WTC11 (cell line): ENCODE measurements around the gene CNDP2. TPM values are rescaled to one million over a fixed set of nuclear protein-coding genes. Genes with fewer than 3 reads are reported as not detected.
A peak's percentile ranks its signal among the peaks of the same experiment; 100 is the strongest.

ENCODE experiments used
- ATAC-seq: fragments of 200-7000 bp; cut with Tn5 transposase; 2 replicates; pipeline ENCODE4 v1.10.0; 2021; ENCODE audit warnings: mild to moderate bottlenecking, moderate library complexity
- CTCF ChIA-PET: fragments of 300-600 bp; sonication (Branson Sonifier 250); formaldehyde crosslinking; loops from one replicate; lab custom pipeline; 2021; ENCODE audit warnings: antibody characterized with exemption; lab: Charles Lee
- POLR2A ChIA-PET: fragments of 350-600 bp; sonication (Branson Sonifier 250); formaldehyde crosslinking; loops from one replicate; lab custom pipeline; 2021; ENCODE audit warnings: antibody characterized with exemption; lab: Charles Lee
- DNase-seq: peaks from one replicate; pipeline ENCODE4 v3.0.0; 2021; ENCODE audit warnings: low spot score
- H3K27ac Mint-ChIP-seq: 2 replicates; pipeline ENCODE4 v1.8.0; 2021; ENCODE audit warnings: mixed read lengths
- H3K27me3 Mint-ChIP-seq: 2 replicates; pipeline ENCODE4 v1.8.0; 2021; ENCODE audit warnings: low read depth, mild to moderate bottlenecking, moderate library complexity, mixed read lengths
- H3K36me3 Mint-ChIP-seq: 2 replicates; pipeline ENCODE4 v1.8.0; 2021; ENCODE audit warnings: mixed read lengths
- H3K4me1 Mint-ChIP-seq: 2 replicates; pipeline ENCODE4 v1.8.0; 2022; ENCODE audit warnings: mixed read lengths
- H3K4me3 Mint-ChIP-seq: 2 replicates; pipeline ENCODE4 v1.8.0; 2021; ENCODE audit warnings: mild to moderate bottlenecking, moderate library complexity, mixed read lengths
- H3K9me3 Mint-ChIP-seq: 2 replicates; pipeline ENCODE4 v1.8.0; 2021; ENCODE audit warnings: mixed read lengths
- CREM ChIP-seq: sonication (generic); formaldehyde crosslinking; IDR thresholded peaks from 2 replicates; pipeline ENCODE4 v1.8.1; 2022; ENCODE audit warnings: mild to moderate bottlenecking, missing genetic modification reagents, moderate library complexity
- FOXJ3 ChIP-seq: sonication (generic); formaldehyde crosslinking; IDR thresholded peaks from 2 replicates; pipeline ENCODE4 v1.9.0; 2021; ENCODE audit warnings: missing genetic modification reagents, mild to moderate bottlenecking, borderline replicate concordance
- FOXP1 ChIP-seq: sonication (generic); formaldehyde crosslinking; IDR thresholded peaks from 2 replicates; pipeline ENCODE4 v1.8.0; 2022; ENCODE audit warnings: missing genetic modification reagents, mild to moderate bottlenecking, moderate library complexity, borderline replicate concordance
- GTF2I ChIP-seq: fragments of 250-450 bp; sonication (Bioruptor Pico); conservative IDR thresholded peaks from 2 replicates; pipeline ENCODE4 v1.4.0; 2021; ENCODE audit warnings: mild to moderate bottlenecking
- JUN ChIP-seq: sonication (generic); formaldehyde crosslinking; IDR thresholded peaks from 2 replicates; pipeline ENCODE4 v1.8.0; 2023; ENCODE audit warnings: mild to moderate bottlenecking, missing genetic modification reagents
- KAT7 ChIP-seq: sonication (generic); formaldehyde crosslinking; IDR thresholded peaks from 2 replicates; pipeline ENCODE4 v1.8.1; 2023; ENCODE audit warnings: missing genetic modification reagents, mild to moderate bottlenecking, borderline replicate concordance
- MXD4 ChIP-seq: fragments of 250-450 bp; sonication (Bioruptor Pico); IDR thresholded peaks from 2 replicates; pipeline ENCODE4 v1.8.0; 2021; ENCODE audit warnings: mild to moderate bottlenecking, moderate library complexity, borderline replicate concordance
- NFATC4 ChIP-seq: fragments of 250-450 bp; sonication (Bioruptor Pico); IDR thresholded peaks from 2 replicates; pipeline ENCODE4 v1.9.0; 2021; ENCODE audit warnings: mild to moderate bottlenecking
- NR3C1 ChIP-seq: sonication (generic); formaldehyde crosslinking; conservative IDR thresholded peaks from 2 replicates; pipeline ENCODE4 v1.8.1; 2023; ENCODE audit warnings: low read depth, mild to moderate bottlenecking, missing genetic modification reagents
- SP1 ChIP-seq: sonication (generic); formaldehyde crosslinking; conservative IDR thresholded peaks from 2 replicates; pipeline ENCODE4 v1.8.1; 2022; ENCODE audit warnings: missing genetic modification reagents
- TEAD1 ChIP-seq: sonication (generic); formaldehyde crosslinking; IDR thresholded peaks from 2 replicates; pipeline ENCODE4 v1.8.0; 2022; ENCODE audit warnings: mild to moderate bottlenecking, missing genetic modification reagents
- total RNA-seq: library from RNA; stranded (reverse); gene quantifications from 3 replicates; pipeline ENCODE4 v1.2.3, GENCODE V29; 2021
- TF ChIP-seq, protein P1 (sequence below): sonication (generic); formaldehyde crosslinking; IDR thresholded peaks from 2 replicates; pipeline ENCODE4 v1.8.1; 2023; ENCODE audit warnings: mild to moderate bottlenecking, missing genetic modification reagents
- TF ChIP-seq, protein P2 (sequence below): sonication (generic); formaldehyde crosslinking; IDR thresholded peaks from 2 replicates; pipeline ENCODE4 v1.8.1; 2022; ENCODE audit warnings: low read depth, missing genetic modification reagents, borderline replicate concordance
- TF ChIP-seq, protein P3 (sequence below): sonication (generic); formaldehyde crosslinking; IDR thresholded peaks from 2 replicates; pipeline ENCODE4 v1.8.0; 2023; ENCODE audit warnings: missing genetic modification reagents, mild to moderate bottlenecking, borderline replicate concordance
- TF ChIP-seq, protein P4 (sequence below): sonication (generic); formaldehyde crosslinking; IDR thresholded peaks from 2 replicates; pipeline ENCODE4 v1.8.0; 2022; ENCODE audit warnings: mild to moderate bottlenecking, missing genetic modification reagents
- TF ChIP-seq, protein P5 (sequence below): sonication (generic); formaldehyde crosslinking; IDR thresholded peaks from 2 replicates; pipeline ENCODE4 v1.8.1; 2022; ENCODE audit warnings: mild to moderate bottlenecking, missing genetic modification reagents, moderate library complexity, borderline replicate concordance
- TF ChIP-seq, protein P6 (sequence below): sonication (generic); formaldehyde crosslinking; IDR thresholded peaks from 2 replicates; pipeline ENCODE4 v1.8.1; 2022; ENCODE audit warnings: missing genetic modification reagents, borderline replicate concordance
- TF ChIP-seq, protein P7 (sequence below): sonication (generic); formaldehyde crosslinking; IDR thresholded peaks from 2 replicates; pipeline ENCODE4 v1.8.1; 2023; ENCODE audit warnings: mild to moderate bottlenecking, moderate library complexity, missing genetic modification reagents

Gene CNDP2
- total RNA-seq, 1 experiment from 2014 or later = 248 TPM

DNA sequence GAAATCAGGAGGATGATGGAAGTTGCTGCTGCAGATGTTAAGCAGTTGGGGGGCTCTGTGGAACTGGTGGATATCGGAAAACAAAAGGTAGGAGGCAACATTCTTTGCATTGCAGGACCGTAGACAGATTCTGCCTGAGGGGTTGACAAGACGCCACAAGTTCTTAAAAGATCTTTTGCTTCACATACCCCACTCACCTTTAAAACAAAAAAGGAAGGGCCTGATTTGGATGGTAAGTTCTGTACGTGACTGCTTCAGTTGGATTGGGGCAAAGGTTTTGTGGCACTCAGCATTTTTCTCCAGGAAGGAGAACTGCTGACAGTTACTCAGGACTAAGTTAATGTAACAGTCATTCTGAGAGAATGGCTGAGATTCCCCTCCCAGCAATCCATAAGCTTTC lies 5.2 kb downstream of the CNDP2 start (continued):
- TF ChIP-seq NR3C1 (CRISPR knock-in tag) = no peak
- TF ChIP-seq, protein P1, sequence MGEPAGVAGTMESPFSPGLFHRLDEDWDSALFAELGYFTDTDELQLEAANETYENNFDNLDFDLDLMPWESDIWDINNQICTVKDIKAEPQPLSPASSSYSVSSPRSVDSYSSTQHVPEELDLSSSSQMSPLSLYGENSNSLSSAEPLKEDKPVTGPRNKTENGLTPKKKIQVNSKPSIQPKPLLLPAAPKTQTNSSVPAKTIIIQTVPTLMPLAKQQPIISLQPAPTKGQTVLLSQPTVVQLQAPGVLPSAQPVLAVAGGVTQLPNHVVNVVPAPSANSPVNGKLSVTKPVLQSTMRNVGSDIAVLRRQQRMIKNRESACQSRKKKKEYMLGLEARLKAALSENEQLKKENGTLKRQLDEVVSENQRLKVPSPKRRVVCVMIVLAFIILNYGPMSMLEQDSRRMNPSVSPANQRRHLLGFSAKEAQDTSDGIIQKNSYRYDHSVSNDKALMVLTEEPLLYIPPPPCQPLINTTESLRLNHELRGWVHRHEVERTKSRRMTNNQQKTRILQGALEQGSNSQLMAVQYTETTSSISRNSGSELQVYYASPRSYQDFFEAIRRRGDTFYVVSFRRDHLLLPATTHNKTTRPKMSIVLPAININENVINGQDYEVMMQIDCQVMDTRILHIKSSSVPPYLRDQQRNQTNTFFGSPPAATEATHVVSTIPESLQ = no peak

DNA sequence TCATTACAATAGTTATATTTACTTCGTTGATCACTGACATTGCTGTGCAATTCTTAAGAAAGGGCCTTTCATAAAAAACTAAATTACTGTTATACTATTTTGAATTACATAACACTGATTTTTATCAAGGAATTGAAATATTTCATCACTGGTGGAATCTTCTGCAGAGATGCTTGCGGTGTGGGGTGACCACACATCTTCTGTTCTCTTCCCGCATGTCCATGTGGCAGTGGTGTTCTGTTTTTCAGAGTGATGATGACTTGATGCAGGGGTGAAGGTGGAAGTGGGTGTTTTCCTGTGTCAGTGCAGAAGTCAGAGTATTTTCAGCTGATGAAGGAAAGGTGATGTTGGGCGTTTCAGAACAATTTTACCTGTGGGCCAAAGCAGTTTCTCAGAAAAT lies 7.0 kb downstream of the CNDP2 start:
- TF ChIP-seq, protein P2, sequence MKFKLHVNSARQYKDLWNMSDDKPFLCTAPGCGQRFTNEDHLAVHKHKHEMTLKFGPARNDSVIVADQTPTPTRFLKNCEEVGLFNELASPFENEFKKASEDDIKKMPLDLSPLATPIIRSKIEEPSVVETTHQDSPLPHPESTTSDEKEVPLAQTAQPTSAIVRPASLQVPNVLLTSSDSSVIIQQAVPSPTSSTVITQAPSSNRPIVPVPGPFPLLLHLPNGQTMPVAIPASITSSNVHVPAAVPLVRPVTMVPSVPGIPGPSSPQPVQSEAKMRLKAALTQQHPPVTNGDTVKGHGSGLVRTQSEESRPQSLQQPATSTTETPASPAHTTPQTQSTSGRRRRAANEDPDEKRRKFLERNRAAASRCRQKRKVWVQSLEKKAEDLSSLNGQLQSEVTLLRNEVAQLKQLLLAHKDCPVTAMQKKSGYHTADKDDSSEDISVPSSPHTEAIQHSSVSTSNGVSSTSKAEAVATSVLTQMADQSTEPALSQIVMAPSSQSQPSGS (CRISPR knock-in tag) = no peak
- TF ChIP-seq JUN (CRISPR knock-in tag) (no peak), FOXP1 (CRISPR knock-in tag) (no peak), MXD4 (no peak), CREM (CRISPR knock-in tag) (no peak), TEAD1 (CRISPR knock-in tag) (no peak), FOXJ3 (CRISPR knock-in tag) (no peak), GTF2I (no peak), KAT7 (no peak), NFATC4 (no peak), SP1 (CRISPR knock-in tag) (no peak)
- TF ChIP-seq, protein P3, sequence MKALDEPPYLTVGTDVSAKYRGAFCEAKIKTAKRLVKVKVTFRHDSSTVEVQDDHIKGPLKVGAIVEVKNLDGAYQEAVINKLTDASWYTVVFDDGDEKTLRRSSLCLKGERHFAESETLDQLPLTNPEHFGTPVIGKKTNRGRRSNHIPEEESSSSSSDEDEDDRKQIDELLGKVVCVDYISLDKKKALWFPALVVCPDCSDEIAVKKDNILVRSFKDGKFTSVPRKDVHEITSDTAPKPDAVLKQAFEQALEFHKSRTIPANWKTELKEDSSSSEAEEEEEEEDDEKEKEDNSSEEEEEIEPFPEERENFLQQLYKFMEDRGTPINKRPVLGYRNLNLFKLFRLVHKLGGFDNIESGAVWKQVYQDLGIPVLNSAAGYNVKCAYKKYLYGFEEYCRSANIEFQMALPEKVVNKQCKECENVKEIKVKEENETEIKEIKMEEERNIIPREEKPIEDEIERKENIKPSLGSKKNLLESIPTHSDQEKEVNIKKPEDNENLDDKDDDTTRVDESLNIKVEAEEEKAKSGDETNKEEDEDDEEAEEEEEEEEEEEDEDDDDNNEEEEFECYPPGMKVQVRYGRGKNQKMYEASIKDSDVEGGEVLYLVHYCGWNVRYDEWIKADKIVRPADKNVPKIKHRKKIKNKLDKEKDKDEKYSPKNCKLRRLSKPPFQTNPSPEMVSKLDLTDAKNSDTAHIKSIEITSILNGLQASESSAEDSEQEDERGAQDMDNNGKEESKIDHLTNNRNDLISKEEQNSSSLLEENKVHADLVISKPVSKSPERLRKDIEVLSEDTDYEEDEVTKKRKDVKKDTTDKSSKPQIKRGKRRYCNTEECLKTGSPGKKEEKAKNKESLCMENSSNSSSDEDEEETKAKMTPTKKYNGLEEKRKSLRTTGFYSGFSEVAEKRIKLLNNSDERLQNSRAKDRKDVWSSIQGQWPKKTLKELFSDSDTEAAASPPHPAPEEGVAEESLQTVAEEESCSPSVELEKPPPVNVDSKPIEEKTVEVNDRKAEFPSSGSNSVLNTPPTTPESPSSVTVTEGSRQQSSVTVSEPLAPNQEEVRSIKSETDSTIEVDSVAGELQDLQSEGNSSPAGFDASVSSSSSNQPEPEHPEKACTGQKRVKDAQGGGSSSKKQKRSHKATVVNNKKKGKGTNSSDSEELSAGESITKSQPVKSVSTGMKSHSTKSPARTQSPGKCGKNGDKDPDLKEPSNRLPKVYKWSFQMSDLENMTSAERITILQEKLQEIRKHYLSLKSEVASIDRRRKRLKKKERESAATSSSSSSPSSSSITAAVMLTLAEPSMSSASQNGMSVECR (CRISPR knock-in tag) = no peak
- TF ChIP-seq, protein P4, sequence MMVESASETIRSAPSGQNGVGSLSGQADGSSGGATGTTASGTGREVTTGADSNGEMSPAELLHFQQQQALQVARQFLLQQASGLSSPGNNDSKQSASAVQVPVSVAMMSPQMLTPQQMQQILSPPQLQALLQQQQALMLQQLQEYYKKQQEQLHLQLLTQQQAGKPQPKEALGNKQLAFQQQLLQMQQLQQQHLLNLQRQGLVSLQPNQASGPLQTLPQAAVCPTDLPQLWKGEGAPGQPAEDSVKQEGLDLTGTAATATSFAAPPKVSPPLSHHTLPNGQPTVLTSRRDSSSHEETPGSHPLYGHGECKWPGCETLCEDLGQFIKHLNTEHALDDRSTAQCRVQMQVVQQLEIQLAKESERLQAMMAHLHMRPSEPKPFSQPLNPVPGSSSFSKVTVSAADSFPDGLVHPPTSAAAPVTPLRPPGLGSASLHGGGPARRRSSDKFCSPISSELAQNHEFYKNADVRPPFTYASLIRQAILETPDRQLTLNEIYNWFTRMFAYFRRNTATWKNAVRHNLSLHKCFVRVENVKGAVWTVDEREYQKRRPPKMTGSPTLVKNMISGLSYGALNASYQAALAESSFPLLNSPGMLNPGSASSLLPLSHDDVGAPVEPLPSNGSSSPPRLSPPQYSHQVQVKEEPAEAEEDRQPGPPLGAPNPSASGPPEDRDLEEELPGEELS (CRISPR knock-in tag) = no peak
- TF ChIP-seq, protein P5, sequence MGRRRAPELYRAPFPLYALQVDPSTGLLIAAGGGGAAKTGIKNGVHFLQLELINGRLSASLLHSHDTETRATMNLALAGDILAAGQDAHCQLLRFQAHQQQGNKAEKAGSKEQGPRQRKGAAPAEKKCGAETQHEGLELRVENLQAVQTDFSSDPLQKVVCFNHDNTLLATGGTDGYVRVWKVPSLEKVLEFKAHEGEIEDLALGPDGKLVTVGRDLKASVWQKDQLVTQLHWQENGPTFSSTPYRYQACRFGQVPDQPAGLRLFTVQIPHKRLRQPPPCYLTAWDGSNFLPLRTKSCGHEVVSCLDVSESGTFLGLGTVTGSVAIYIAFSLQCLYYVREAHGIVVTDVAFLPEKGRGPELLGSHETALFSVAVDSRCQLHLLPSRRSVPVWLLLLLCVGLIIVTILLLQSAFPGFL = no peak
- TF ChIP-seq, protein P6, sequence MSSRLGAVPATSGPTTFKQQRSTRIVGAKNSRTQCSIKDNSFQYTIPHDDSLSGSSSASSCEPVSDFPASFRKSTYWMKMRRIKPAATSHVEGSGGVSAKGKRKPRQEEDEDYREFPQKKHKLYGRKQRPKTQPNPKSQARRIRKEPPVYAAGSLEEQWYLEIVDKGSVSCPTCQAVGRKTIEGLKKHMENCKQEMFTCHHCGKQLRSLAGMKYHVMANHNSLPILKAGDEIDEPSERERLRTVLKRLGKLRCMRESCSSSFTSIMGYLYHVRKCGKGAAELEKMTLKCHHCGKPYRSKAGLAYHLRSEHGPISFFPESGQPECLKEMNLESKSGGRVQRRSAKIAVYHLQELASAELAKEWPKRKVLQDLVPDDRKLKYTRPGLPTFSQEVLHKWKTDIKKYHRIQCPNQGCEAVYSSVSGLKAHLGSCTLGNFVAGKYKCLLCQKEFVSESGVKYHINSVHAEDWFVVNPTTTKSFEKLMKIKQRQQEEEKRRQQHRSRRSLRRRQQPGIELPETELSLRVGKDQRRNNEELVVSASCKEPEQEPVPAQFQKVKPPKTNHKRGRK (CRISPR knock-in tag) = no peak
- TF ChIP-seq, protein P7, sequence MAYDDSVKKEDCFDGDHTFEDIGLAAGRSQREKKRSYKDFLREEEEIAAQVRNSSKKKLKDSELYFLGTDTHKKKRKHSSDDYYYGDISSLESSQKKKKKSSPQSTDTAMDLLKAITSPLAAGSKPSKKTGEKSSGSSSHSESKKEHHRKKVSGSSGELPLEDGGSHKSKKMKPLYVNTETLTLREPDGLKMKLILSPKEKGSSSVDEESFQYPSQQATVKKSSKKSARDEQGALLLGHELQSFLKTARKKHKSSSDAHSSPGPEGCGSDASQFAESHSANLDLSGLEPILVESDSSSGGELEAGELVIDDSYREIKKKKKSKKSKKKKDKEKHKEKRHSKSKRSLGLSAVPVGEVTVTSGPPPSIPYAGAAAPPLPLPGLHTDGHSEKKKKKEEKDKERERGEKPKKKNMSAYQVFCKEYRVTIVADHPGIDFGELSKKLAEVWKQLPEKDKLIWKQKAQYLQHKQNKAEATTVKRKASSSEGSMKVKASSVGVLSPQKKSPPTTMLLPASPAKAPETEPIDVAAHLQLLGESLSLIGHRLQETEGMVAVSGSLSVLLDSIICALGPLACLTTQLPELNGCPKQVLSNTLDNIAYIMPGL = no peak
- POLR2A ChIA-PET = interaction anchor here (0.7 kb wide), 1 partner anchor 143 kb away, joined by 3 read pairs; no protein-coding TSS in a partner anchor

More for the DNA sequence above, 7.0 kb downstream of the CNDP2 start:
- no peaks in the 10 kb centered on the region for H3K27me3 Mint-ChIP-seq
- no peak overlapping the region for H3K4me3 Mint-ChIP-seq
- H3K27ac Mint-ChIP-seq = peak overlapping the region; percentile 50; the same call in 1 of the 2 replicates
- peaks cover 61% of the 10 kb centered on the region for H3K36me3 Mint-ChIP-seq
- CTCF ChIA-PET = interaction anchor here (1.5 kb wide), 1 partner anchor 49 kb away, joined by 4 read pairs; no protein-coding TSS in a partner anchor
- H3K9me3 Mint-ChIP-seq = no peaks in the 10 kb centered on the region
- H3K4me1 Mint-ChIP-seq = peaks cover 56% of the 10 kb centered on the region
- ATAC-seq = no peak
- DNase-seq = no peak
